B cell (primary cell): Measurements from ENCODE around the gene B4GALNT1.
"Not testable (repeated sequence)": the region's sequence is repeated elsewhere in the genome, so short reads cannot be mapped to it uniquely, and the experiment has no call there.

ENCODE experiments used
- EZH2 ChIP-seq: IDR thresholded peaks from 2 replicates; pipeline ENCODE4 v1.6.1; 2012; ENCODE audit warnings: borderline replicate concordance, low read depth, mild to moderate bottlenecking, moderate library complexity, low read length; ENCODE audit not compliant: insufficient read depth, poor library complexity, severe bottlenecking
- TF ChIP-seq, protein P1 (sequence below): fragments of 200-600 bp; IDR thresholded peaks from one replicate; pipeline ENCODE4 v1.8.0; 2022; ENCODE audit warnings: antibody characterized with exemption, mild to moderate bottlenecking

DNA sequence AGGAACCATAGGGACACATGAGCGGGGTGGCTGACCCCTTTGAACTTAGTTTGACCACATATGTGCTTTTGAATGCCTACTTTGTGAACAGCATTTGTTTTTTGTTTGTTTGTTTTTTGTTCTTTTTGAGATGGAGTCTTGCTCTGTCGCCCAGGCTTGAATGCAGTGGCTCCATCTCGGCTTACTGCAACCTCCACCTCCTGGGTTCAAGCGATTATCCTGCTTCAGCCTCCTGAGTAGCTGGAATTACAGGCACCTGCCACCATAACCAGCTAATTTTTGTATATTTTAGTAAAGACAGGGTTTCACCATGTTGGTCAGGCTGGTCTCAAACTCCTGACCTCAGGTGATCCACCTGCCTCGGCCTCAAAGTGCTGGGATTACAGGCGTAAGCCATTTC, 14.6 kb downstream of the B4GALNT1 start:
- not testable (repeated sequence) for TF ChIP-seq EZH2
- TF ChIP-seq, protein P1, sequence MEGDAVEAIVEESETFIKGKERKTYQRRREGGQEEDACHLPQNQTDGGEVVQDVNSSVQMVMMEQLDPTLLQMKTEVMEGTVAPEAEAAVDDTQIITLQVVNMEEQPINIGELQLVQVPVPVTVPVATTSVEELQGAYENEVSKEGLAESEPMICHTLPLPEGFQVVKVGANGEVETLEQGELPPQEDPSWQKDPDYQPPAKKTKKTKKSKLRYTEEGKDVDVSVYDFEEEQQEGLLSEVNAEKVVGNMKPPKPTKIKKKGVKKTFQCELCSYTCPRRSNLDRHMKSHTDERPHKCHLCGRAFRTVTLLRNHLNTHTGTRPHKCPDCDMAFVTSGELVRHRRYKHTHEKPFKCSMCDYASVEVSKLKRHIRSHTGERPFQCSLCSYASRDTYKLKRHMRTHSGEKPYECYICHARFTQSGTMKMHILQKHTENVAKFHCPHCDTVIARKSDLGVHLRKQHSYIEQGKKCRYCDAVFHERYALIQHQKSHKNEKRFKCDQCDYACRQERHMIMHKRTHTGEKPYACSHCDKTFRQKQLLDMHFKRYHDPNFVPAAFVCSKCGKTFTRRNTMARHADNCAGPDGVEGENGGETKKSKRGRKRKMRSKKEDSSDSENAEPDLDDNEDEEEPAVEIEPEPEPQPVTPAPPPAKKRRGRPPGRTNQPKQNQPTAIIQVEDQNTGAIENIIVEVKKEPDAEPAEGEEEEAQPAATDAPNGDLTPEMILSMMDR, result not testable (repeated sequence)
